ENCODE results near the gene CORO1C. TPM values are rescaled to one million over a fixed set of nuclear protein-coding genes. Genes with fewer than 3 reads are reported as not detected.

CORO1C gene
- total and polyA plus RNA-seq, 9 of the 15 experiments (the other 6 are each of a cell fraction or from before 2014, with no cell fraction given): 55.2 to 280 (median 150) TPM

- TF ChIP-seq CTCFL (IDR thresholded peaks at IDR 0.05; ENCODE audit: borderline replicate concordance, insufficient read depth, low read depth, low read length, poor library complexity, severe bottlenecking): peak; percentile 47
- TF ChIP-seq MCM7 (IDR thresholded peaks at IDR 0.05): no peak
- no peak for TF ChIP-seq NCOA6 (IDR thresholded peaks at IDR 0.05)
- TF ChIP-seq POLR2H (tag; IDR thresholded peaks at IDR 0.05; ENCODE audit: low read depth): no peak
- no peak for TF ChIP-seq HMG20B (CRISPR knock-in tag; IDR thresholded peaks at IDR 0.05)
- TF ChIP-seq ZBTB7A (IDR thresholded peaks at IDR 0.05; ENCODE audit: borderline replicate concordance, control insufficient read depth, low read depth, low read length): peak; percentile 75
- peak; percentile 58; the same call in 1 of the 2 replicates for TF ChIP-seq STAG1 (CRISPR knock-in tag; IDR thresholded peaks at IDR 0.05; ENCODE audit: borderline replicate concordance)
- TF ChIP-seq NRF1 (conservative IDR thresholded peaks at IDR 0.05 in 1 of 2, IDR thresholded peaks at IDR 0.05 in 1 of 2): no peak
- TF ChIP-seq ZC3H11A (IDR thresholded peaks at IDR 0.05; ENCODE audit: low read depth, low read length): no peak
- TF ChIP-seq PURB (CRISPR knock-in tag; IDR thresholded peaks at IDR 0.05; ENCODE audit: low read depth): no peak
- no peak for TF ChIP-seq MEIS2 (IDR thresholded peaks at IDR 0.05; ENCODE audit: partially characterized antibody)
- no peak for TF ChIP-seq ZNF41 (CRISPR knock-in tag; conservative IDR thresholded peaks at IDR 0.05)
- TF ChIP-seq STAT5B (CRISPR knock-in tag; IDR thresholded peaks at IDR 0.05): no peak
- no peak for TF ChIP-seq ZNF583 (CRISPR knock-in tag; IDR thresholded peaks at IDR 0.05)
- no peak for TF ChIP-seq ILK (tag; IDR thresholded peaks at IDR 0.05; ENCODE audit: borderline replicate concordance, low read depth)
- no peak for TF ChIP-seq ZNF76 (CRISPR knock-in tag; IDR thresholded peaks at IDR 0.05; ENCODE audit: borderline replicate concordance)
- TF ChIP-seq CUX1 (CRISPR knock-in tag; IDR thresholded peaks at IDR 0.05): no peak
- peak; percentile 90 for TF ChIP-seq SMC3 (conservative IDR thresholded peaks at IDR 0.05; ENCODE audit: insufficient read depth, low read depth, low read length)
- no peak for TF ChIP-seq NBN (IDR thresholded peaks at IDR 0.05; ENCODE audit: low read depth)
- TF ChIP-seq ZBTB43 (CRISPR knock-in tag; IDR thresholded peaks at IDR 0.05): 0 out of 2 replicates have a peak, but pooled peaks have one; percentile 67
These were observed 113.0 kb downstream of the CORO1C start (continued) for GRCh38 chr12:108618079-108618952.
